T47D (cell line): ENCODE results near the gene ZSWIM1.

Experiments used
- DNase-seq, 2 experiments: peaks; one replicate each; pipeline versions ENCODE4 v3.0.0 to v3.0.0-alpha.2; 2011 to 2012; ENCODE audit warnings: low read depth in 1 of 2, low spot score in 1 of 2
- JUND ChIP-seq: IDR thresholded peaks from 2 replicates; pipeline ENCODE4 v1.6.1; 2012; ENCODE audit warnings: low read depth
- in situ Hi-C: cut with HindIII; loops from 2 replicates; pipeline ENCODE4 v1.10.0; 2016; ENCODE audit warnings: low sequenced_read_pairs, low pct_unique_long_range_greater_than_20kb

The ZSWIM1 gene

DNA sequence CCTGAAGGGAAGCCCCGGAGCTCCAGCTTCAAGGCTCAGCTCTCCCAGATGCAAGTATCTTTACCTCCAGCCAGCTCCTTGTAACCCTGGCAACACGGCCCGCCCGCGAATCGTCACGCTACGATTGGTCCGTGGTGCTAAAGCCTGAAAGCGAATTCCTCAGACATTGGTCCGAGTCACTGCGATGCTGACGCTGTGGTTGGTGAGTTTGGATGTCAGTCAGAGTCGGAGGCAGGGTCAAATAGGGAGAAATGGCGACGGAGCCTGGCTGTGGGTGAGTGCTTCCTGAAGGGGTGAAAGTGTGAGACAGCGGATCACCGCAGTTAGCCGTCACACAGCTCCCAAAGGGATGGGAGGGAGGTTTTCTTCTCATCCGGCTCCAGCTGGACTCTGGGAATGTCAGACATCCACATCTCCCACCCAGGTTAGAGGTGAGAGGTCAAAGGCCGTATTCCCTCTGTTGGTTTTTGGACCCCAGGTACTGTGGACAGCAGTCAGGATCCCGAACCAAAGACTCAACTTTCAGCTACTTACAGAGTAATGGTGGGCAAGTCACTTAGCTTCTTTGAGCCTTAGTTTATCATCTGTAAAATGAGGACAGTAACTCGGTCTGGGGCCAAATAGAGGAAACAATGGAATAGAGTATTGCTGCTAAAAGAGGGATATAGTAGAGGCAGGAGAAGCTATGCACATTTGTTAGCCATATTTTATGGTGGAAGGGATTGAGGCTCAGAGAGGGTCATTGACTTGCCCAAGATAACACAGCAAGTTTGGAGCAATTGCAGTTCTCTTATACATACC, at the start of gene ZSWIM1:
TSS of gene ZSWIM1 (plus strand) at position 240 of the 801 bp plus-strand sequence. CDS start 1,366 bp downstream, outside the sequence.
- no peak for TF ChIP-seq JUND
- in situ Hi-C loops = no loop called here
- DNase-seq = peak; percentile 99 to 100

DNA sequence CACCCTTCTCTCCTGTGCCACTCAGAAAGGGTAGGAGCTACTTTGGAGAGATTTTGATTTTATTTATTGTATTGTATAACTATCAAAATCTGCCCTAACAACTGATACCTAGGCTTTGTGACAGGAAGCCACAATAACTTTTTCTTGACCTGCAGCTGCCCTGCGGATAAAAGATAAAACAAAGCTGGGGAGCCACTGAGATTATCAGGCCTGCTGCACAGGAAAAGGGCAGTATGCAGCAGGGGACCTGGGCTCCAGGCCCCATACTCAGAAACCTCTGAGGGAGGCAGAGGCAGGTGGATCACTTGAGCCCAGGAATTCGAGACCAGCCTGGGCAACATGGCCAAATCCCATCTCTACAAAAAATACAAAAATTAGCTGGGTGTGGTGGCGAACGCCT, 48.4 kb upstream of the ZSWIM1 start:
- no peak for TF ChIP-seq JUND
- no peak for DNase-seq
- in situ Hi-C loops = no loop called here

DNA sequence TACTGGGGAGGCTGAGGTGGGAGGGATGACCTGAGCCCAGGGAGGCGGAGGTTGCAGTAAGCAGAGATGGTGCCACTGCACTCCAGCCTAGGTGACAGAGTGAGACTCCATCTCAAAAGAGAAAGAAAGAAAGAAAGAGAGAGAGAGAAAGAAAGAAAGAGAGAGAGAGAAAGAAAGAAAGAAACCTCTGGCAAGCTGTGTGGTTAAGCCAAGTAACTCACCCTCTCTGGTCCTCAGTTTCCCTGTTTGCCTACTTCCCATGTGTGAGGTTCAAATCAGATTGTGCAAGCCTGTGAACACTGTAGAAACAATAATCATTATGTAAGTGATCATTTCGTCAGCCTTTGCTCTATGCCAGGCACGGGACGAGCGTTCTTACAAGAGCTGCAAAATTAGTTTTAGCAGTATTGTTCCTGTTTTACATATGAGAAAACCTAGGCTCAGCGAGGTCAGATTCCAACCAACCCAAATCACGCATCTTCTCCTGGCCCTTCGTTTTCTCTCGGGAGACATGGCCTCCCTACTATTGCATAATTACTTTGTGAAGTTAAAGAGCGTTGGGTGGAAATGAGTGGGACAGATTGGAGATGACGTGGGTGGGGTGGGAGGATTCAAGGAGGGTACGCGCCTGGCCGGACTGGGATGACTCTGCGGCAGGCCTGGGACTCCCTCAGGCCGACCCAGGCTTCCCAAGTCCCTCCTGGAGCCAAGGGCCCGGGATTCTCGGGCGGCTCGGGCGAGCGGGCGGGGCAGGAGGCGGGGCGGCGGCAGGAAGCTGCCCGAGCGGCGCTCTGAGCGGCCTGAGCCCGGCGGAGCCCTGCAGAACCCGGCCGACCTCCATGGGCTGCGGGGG, 47.8 kb upstream of the ZSWIM1 start, which contains the start of gene SNX21:
TSS of gene SNX21 (plus strand) at position 770 of the 853 bp plus-strand sequence. CDS start 121 bp downstream, outside the sequence.
- TF ChIP-seq JUND = no peak
- DNase-seq = peak; percentile 77 to 89
- in situ Hi-C loops = no loop called here

DNA sequence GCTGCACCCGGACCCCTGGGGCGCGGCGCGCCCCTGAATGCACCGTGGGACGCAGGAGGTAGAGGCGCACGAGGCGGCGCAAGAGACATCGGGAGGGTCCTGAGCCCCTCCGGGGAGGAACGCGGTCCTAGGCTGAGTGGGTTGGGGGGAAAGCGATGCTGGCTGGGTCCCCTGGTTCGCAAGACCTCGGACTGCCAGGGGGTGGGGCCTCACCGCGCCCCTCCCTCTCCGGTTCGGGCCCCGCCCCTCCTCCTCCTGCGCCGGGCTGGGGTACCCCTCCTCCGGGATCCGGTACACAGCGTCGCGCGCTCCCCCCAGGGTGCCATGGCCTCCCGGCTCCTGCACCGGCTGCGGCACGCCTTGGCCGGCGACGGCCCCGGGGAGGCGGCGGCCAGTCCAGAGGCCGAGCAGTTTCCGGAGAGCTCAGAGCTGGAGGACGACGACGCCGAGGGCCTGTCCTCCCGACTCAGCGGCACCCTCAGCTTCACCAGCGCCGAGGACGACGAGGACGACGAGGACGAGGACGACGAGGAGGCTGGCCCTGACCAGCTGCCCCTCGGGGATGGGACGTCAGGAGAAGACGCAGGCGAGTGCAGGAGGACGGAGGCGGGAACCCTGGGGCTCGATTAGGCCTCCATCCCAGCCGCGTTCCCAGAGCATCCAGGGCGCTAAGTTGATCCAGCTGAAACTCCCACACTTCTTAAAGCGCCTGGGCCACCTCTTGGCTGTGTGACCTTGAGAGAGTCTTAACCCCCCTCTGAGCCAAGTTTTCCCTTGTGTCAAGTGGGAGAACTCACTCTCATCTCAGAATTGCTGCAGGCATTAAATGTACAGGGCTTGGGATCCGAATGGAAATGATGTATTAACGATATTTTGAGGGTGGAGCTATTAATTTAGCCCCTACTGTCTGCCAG, 46.9 kb upstream of the ZSWIM1 start:
- no peak for TF ChIP-seq JUND
- in situ Hi-C loops = no loop called here
- DNase-seq = peak; percentile 80 to 85

DNA sequence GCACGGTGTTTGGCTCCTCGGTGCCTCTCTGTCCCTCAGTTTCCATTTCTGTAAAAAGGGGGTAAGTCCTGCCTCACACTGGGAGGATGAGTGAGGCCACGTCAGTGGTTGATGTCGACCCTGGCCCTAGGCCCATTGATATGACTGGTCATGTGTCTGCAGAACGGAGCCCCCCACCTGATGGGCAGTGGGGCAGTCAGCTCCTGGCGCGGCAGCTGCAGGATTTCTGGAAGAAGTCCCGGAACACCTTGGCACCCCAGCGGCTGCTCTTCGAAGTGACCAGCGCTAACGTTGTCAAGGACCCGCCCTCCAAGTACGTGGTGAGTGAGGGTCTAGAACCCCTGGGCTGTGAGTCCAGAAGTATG, 46.2 kb upstream of the ZSWIM1 start:
- no peak for TF ChIP-seq JUND
- no peak for DNase-seq
- in situ Hi-C loops = no loop called here

DNA sequence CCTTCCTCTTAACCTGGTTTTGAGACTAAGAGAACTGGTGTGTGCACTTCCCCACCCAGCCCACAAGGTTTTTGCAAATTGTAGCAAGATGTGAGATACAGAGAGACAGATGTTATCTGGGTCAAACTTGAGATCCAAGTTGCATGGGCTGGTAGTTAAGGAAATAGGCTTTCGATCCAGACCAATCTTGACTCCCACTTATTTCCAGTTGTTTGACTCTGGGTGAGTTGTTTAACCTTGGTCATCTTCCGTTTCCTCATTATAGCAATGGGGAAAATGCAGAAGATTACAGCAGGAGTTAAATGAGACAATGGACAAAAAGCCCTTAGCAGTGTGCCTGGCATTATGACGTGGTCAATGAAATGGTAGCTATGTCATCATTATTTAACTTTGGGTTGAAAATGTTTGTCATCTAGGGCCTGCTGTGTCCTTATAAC, 45.7 kb upstream of the ZSWIM1 start:
- no peak for DNase-seq
- in situ Hi-C loops = no loop called here
- TF ChIP-seq JUND = no peak

DNA sequence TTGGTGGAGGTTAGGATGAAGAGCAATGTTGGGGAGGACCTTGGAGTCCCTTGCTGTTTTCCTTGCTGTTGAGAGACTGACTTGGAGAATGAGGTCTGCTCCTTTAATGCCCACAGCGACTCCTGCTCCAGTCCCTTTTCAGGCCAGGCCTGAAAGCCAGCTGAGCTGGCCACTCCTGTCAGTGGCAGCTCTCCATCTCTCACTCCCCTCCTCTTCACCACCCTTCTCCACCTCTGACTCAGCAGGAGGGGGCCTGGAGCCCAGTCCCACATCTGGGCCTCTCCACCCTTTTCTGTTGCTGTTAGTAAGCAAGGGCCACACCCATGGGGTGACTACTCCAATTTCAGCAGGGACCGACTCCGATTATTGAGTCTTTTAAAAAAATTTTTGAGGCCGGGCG, 45.2 kb upstream of the ZSWIM1 start:
- in situ Hi-C loops = no loop called here
- no peak for TF ChIP-seq JUND
- no peak for DNase-seq

DNA sequence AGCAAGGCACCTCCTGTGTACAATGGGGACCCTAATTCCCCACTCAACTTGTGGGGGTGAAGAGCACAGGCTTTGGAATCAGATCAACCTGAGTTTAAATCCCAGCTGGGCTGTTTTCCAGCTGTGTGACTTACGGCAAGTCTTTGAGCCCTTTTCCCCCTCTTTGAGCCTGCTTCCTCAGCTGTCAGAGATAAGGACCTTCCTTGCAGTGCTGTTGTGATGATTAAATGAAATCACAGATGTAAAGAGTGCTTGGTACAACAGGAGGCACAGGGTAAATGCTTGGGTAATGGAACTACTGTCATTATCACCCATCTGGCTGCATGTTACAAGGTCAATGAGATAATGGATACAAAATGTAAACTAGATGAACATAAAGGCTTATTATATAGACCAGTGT, 44.2 kb upstream of the ZSWIM1 start:
- no peak for DNase-seq
- TF ChIP-seq JUND = no peak
- in situ Hi-C loops = no loop called here

DNA sequence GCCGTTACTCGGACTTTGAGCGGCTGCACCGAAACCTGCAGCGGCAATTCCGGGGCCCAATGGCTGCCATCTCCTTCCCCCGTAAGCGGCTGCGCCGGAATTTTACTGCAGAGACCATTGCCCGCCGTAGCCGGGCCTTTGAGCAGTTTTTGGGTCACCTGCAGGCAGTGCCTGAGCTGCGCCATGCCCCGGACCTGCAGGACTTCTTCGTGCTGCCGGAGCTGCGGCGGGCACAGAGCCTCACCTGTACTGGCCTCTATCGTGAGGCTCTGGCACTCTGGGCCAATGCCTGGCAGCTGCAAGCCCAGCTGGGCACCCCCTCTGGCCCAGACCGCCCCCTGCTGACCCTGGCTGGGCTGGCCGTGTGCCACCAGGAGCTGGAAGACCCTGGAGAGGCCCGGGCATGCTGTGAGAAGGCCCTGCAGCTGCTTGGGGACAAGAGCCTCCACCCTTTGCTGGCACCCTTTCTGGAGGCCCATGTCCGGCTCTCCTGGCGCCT, 40.3 kb upstream of the ZSWIM1 start:
- TF ChIP-seq JUND = no peak

DNA sequence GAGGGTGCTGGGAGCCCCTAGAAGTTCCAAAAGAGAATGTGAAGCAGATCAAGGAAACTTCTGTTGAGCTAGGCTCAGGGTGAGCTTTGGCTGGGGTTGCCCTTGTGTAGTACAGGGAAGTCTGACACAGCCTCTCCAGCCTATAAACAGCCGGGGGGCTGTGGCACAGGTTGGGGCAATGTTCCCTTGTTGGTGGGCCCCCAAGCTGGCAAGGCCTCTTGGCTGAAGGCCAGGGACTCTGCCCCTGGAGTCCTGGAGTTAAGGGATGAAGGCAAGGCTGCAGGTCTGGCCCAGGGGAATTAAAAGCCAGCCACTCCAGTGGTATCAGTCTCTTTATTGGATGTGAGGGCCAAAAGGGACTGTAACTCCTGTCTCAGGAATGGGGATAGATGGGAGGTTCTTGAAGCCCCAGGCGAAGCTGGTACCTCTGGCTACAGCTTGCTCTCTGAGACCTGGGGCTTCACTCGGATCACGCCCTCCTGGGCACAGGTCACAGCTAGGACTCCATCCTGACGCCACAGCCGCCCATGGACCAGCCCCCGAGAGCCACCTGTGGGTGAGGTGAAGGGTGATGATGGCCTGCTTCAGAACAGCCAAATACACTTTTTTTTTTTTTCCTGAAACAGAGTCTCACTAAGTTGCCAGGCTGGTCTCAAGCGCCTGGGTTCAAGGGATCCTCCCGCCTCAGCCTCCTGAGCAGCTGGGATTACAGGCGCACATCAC, 39.5 kb upstream of the ZSWIM1 start:
- DNase-seq = no peak
- TF ChIP-seq JUND = no peak
- in situ Hi-C loops = no loop called here

More for the DNA sequence above, 40.3 kb upstream of the ZSWIM1 start:
- in situ Hi-C loops = no loop called here
- DNase-seq = no peak

DNA sequence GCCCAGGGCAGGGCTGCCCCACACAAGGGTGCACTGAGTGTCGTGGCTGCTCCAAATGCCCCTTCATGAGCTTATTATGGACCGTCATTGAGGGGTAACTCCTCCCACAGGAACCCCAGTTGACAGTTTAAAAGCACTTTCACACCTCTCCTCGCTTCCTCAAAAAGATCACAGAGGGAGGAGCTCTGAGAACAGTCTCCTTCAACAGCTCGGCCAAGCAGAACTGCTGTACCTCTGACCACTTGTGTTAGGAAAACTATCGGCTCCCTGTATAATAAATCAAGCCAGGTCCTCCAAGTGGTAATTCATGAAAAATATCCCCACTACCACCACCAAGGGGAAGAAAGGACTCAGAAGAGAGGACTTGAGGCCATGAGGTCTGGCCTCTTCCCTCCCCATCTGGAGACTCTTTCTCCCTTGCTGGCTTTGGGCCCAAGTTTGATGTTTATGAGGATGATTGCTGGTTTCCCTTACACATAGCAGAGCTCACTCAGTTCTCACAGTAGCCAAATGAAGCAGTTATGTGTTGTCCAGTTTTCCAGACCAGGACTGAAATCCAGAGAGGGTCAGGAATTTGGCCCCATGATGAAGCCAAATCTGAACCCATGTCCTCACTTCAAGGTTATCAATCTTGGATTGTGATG, 38.7 kb upstream of the ZSWIM1 start:
- in situ Hi-C loops = no loop called here
- no peak for TF ChIP-seq JUND
- no peak for DNase-seq

DNA sequence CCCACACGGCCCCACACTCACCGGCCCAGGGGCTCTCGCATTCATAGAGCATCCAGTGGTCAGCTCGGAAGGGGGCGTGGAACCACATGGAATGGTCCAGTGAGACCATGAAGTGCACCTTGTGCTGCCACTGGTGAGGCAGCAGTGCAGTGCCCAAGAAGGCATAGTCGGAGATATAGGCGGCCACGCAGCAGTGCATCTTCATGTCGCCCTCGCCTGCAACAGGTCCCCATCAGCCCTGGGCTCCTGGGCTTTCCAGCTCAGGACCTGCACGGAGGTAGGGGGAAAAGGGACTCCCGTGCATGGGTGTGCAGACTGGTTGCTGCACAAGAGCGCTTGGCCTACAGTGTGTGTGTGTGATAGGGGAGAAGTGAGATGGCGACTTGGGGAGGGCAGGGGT, 37.5 kb upstream of the ZSWIM1 start:
- in situ Hi-C loops = no loop called here
- no peak for DNase-seq
- TF ChIP-seq JUND = no peak
